Loucy (cell line): ENCODE measurements around the gene PET117.
"Not testable (repeated sequence)": the region's sequence is repeated elsewhere in the genome, so short reads cannot be mapped to it uniquely, and the experiment has no call there.

Experiments used
- H2AFZ ChIP-seq: fragments of 200-600 bp; sonication (generic); 2 replicates; pipeline ENCODE4 v1.6.0; 2016; ENCODE audit warnings: antibody characterized with exemption, mild to moderate bottlenecking, low read length, moderate library complexity
- H3F3A ChIP-seq: fragments of 200-600 bp; 2 replicates; pipeline ENCODE4 v1.6.0; 2016; ENCODE audit warnings: antibody characterized with exemption, low read depth, mild to moderate bottlenecking
- H3K27me3 ChIP-seq: fragments of 200-600 bp; sonication (generic); 2 replicates; pipeline ENCODE4 v1.6.1; 2014; ENCODE audit warnings: low read length, mild to moderate bottlenecking; ENCODE audit not compliant: insufficient read depth, poor library complexity, severe bottlenecking
- H3K36me3 ChIP-seq: fragments of 200-600 bp; sonication (generic); 2 replicates; pipeline ENCODE4 v1.6.1; 2016; ENCODE audit warnings: low read length; ENCODE audit not compliant: insufficient read depth
- H3K4me1 ChIP-seq: fragments of 200-600 bp; sonication (generic); 2 replicates; pipeline ENCODE4 v1.5.1; 2014; ENCODE audit warnings: low read length, mild to moderate bottlenecking; ENCODE audit not compliant: insufficient read depth, poor library complexity, severe bottlenecking
- H3K4me2 ChIP-seq: fragments of 200-600 bp; sonication (generic); 2 replicates; pipeline ENCODE4 v1.6.0; 2014; ENCODE audit warnings: antibody characterized with exemption, low read length, low read depth, mild to moderate bottlenecking; ENCODE audit not compliant: poor library complexity, severe bottlenecking
- H3K4me3 ChIP-seq: fragments of 200-600 bp; sonication (generic); 2 replicates; pipeline ENCODE4 v1.5.1; 2014; ENCODE audit warnings: low read length, mild to moderate bottlenecking, mixed read lengths; ENCODE audit not compliant: poor library complexity, severe bottlenecking
- H3K79me2 ChIP-seq: fragments of 200-600 bp; sonication (generic); 2 replicates; pipeline ENCODE4 v1.6.1; 2014; ENCODE audit warnings: low read length; ENCODE audit not compliant: insufficient read depth
- H3K9ac ChIP-seq: fragments of 200-600 bp; sonication (generic); 2 replicates; pipeline ENCODE4 v1.6.0; 2014; ENCODE audit warnings: mild to moderate bottlenecking, low read depth, low read length, moderate library complexity; ENCODE audit not compliant: poor library complexity, severe bottlenecking
- H3K9me2 ChIP-seq: fragments of 200-600 bp; sonication (generic); replicated peaks from 2 replicates; pipeline ENCODE4 v1.6.1; 2016; ENCODE audit warnings: low read depth, low read length, mixed read lengths
- H3K9me3 ChIP-seq: fragments of 200-600 bp; sonication (generic); 2 replicates; pipeline ENCODE4 v1.6.1; 2014; ENCODE audit warnings: mild to moderate bottlenecking, antibody characterized with exemption, low read length, low read depth; ENCODE audit not compliant: insufficient read depth
- H4K20me1 ChIP-seq: fragments of 200-600 bp; sonication (generic); 2 replicates; pipeline ENCODE4 v1.6.0; 2014; ENCODE audit warnings: antibody characterized with exemption, low read length, mild to moderate bottlenecking; ENCODE audit not compliant: insufficient read depth, poor library complexity, severe bottlenecking
- CTCF ChIP-seq: fragments of 200-600 bp; sonication (generic); conservative IDR thresholded peaks from 2 replicates; pipeline ENCODE4 v1.5.1; 2014; ENCODE audit warnings: mild to moderate bottlenecking, antibody characterized with exemption, low read length
- EZH2phosphoT487 ChIP-seq: fragments of 200-600 bp; IDR thresholded peaks from 2 replicates; pipeline ENCODE4 v1.6.1; 2018; ENCODE audit warnings: antibody characterized with exemption, mild to moderate bottlenecking, moderate library complexity, borderline replicate concordance

PET117 gene

GRCh38 chr20:18103497-18103896 is 34.2 kb upstream of the PET117 start:
- Histone ChIP-seq H3K4me1 (no peaks in the 10 kb centered on the region), H3K36me3 (no peaks in the 10 kb centered on the region), H2AFZ (no peak overlapping the region), H3K4me2 (no peak overlapping the region), H3K79me2 (no peaks in the 10 kb centered on the region), H4K20me1 (no peaks in the 10 kb centered on the region), H3K9me2 (no peaks in the 10 kb centered on the region), H3K9ac (no peak overlapping the region), H3K9me3 (0 out of 2 replicates have a peak, but pooled peaks cover 2% of the 10 kb centered on the region), H3K27me3 (no peaks in the 10 kb centered on the region), H3K4me3 (no peak overlapping the region), H3F3A (no peaks in the 10 kb centered on the region)
- TF ChIP-seq CTCF, result no peak
- TF ChIP-seq EZH2phosphoT487, result no peak

- H3F3A ChIP-seq, result no peaks in the 10 kb centered on the region
- H3K4me1 ChIP-seq, result no peaks in the 10 kb centered on the region
- no peak overlapping the region for H3K9ac ChIP-seq
- no peak overlapping the region for H3K4me2 ChIP-seq
- no peaks in the 10 kb centered on the region for H3K36me3 ChIP-seq
- TF ChIP-seq CTCF (no peak), EZH2phosphoT487 (no peak)
- H3K27me3 ChIP-seq, result no peaks in the 10 kb centered on the region
- 0 out of 2 replicates have a peak, but pooled peaks cover 3% of the 10 kb centered on the region for H3K9me3 ChIP-seq
- H3K4me3 ChIP-seq, result no peak overlapping the region
- H3K79me2 ChIP-seq, result no peaks in the 10 kb centered on the region
- H3K9me2 ChIP-seq, result no peaks in the 10 kb centered on the region
- H4K20me1 ChIP-seq, result no peaks in the 10 kb centered on the region
- H2AFZ ChIP-seq, result no peak overlapping the region
Observed at GRCh38 chr20:18108326-18108725, 29.3 kb upstream of the PET117 start.

DNA sequence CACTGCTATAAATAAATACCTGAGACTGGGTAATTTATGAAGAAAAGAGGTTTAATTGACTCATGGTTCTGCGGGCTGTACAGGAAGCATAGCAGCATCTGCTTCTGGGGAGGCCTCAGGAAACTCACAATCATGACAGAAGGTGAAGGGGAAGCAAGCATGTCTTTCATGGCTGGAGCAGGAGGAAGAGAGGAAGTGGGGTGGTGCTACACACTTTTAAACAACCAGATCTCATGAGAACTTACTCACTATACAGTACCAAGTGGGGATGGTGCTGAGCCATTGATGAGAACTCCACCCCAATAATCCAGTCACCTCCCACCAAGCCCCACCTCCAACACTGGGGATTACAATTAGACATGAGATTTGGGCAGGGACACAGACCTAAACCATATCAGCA is 9.1 kb upstream of the PET117 start:
- H3K4me3 ChIP-seq, H4K20me1 ChIP-seq, H3K4me1 ChIP-seq, H3K36me3 ChIP-seq, H3K9ac ChIP-seq, H3F3A ChIP-seq, H3K9me3 ChIP-seq, H3K4me2 ChIP-seq, H3K9me2 ChIP-seq, H2AFZ ChIP-seq, H3K79me2 ChIP-seq, H3K27me3 ChIP-seq: not testable (repeated sequence)

GRCh38 chr20:18132663-18133062 is 5.0 kb upstream of the PET117 start:
- H3K9ac ChIP-seq, result no peak overlapping the region
- no peak overlapping the region for H2AFZ ChIP-seq
- H3K9me3 ChIP-seq, result no peaks in the 10 kb centered on the region
- no peaks in the 10 kb centered on the region for H3K27me3 ChIP-seq
- no peaks in the 10 kb centered on the region for H3K79me2 ChIP-seq
- H3K4me1 ChIP-seq, result peaks cover 8% of the 10 kb centered on the region
- H3F3A ChIP-seq, result no peaks in the 10 kb centered on the region
- TF ChIP-seq CTCF (no peak), EZH2phosphoT487 (no peak)
- H3K36me3 ChIP-seq, result no peaks in the 10 kb centered on the region
- H3K4me3 ChIP-seq, result no peak overlapping the region
- no peaks in the 10 kb centered on the region for H3K9me2 ChIP-seq
- no peak overlapping the region for H3K4me2 ChIP-seq
- no peaks in the 10 kb centered on the region for H4K20me1 ChIP-seq
